ENCODE measurements around the gene CTSF. TPM values are rescaled to one million over a fixed set of nuclear protein-coding genes. Genes with fewer than 3 reads are reported as not detected.
"Not testable (repeated sequence)": the region's sequence is repeated elsewhere in the genome, so short reads cannot be mapped to it uniquely, and the experiment has no call there.

The CTSF gene
- total RNA-seq, 1 experiment from 2014 or later: 4.9 TPM

DNA sequence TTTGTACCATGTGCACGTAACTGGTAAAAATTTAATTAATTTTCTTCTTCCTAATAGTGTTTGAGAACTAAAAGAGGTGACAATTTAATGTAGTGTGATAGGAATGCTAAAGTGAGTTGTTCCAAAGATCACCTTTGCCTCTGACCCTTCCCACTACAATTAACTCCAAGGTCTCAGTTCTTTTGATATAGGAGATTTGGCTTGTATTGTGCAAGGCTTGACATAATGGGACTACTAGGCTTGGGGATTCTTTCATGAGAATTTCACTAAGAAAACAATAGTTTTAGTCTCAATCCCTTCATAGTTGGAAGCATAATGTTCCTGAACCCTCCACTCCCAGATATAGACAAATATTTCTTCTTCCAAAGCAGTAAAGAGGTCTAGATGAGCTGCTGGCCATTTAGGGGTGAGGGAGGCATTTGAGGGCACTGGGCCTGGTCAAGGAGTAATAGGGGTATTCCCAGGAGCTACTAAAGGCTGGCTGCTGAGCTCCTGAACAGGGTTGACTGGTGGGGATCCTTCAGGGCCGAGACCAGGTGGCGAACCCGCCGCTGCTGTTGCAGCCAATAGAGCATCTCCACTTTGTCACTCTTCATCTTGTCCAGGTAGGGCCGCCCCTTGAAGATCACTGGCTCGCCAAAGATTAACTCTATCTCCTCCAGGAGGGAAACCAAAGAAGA, 21.7 kb upstream of the CTSF start:
- Mint-ChIP-seq H3K4me1 (peaks cover 11% of the 10 kb centered on the region), H3K9me3 (peaks cover 37% of the 10 kb centered on the region), H3K4me3 (no peak overlapping the region), H3K27ac (no peak overlapping the region), H3K27me3 (ENCODE audit: low read depth) (peaks cover 57% of the 10 kb centered on the region), H3K36me3 (peaks cover 18% of the 10 kb centered on the region)
- TF ChIP-seq, protein P1, sequence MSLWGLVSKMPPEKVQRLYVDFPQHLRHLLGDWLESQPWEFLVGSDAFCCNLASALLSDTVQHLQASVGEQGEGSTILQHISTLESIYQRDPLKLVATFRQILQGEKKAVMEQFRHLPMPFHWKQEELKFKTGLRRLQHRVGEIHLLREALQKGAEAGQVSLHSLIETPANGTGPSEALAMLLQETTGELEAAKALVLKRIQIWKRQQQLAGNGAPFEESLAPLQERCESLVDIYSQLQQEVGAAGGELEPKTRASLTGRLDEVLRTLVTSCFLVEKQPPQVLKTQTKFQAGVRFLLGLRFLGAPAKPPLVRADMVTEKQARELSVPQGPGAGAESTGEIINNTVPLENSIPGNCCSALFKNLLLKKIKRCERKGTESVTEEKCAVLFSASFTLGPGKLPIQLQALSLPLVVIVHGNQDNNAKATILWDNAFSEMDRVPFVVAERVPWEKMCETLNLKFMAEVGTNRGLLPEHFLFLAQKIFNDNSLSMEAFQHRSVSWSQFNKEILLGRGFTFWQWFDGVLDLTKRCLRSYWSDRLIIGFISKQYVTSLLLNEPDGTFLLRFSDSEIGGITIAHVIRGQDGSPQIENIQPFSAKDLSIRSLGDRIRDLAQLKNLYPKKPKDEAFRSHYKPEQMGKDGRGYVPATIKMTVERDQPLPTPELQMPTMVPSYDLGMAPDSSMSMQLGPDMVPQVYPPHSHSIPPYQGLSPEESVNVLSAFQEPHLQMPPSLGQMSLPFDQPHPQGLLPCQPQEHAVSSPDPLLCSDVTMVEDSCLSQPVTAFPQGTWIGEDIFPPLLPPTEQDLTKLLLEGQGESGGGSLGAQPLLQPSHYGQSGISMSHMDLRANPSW (CRISPR knock-in tag; conservative IDR thresholded peaks at IDR 0.05; ENCODE audit: low read depth): no peak
- TF ChIP-seq ATF1 (CRISPR knock-in tag; IDR thresholded peaks at IDR 0.05): no peak
- POLR2A ChIA-PET: no interaction called here
- CTCF ChIA-PET: no interaction called here
- no peak for ATAC-seq
- no peak for DNase-seq (ENCODE audit: low spot score)

DNA sequence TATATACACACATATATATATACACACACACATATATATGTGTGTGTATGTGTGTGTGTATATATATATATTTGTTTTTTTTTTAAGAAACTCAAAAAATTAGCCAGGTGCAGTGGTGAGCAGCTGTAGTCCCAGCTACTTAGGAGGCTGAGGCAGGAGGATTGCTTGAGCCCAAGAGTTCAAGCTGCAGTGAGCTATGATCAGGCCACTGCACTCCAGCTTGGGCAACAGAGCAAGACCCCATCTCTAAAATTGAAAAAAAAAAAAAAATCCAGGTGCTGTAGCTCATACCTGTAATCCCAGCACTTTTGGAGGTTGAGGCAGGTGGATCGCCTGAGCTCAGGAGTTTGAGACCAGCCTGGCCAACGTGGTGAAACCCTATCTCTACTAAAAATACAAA, 20.9 kb upstream of the CTSF start:
- POLR2A ChIA-PET: interaction anchor here (0.6 kb wide), 1 partner anchor 658 kb away, joined by 6 read pairs; no protein-coding TSS in a partner anchor
- H3K9me3 Mint-ChIP-seq: peaks cover 40% of the 10 kb centered on the region
- peaks cover 57% of the 10 kb centered on the region for H3K27me3 Mint-ChIP-seq (ENCODE audit: low read depth)
- not testable (repeated sequence) for ATAC-seq; DNase-seq (ENCODE audit: low spot score); H3K4me3 Mint-ChIP-seq; H3K27ac Mint-ChIP-seq
- peaks cover 11% of the 10 kb centered on the region for H3K4me1 Mint-ChIP-seq
- CTCF ChIA-PET: interaction anchor here (1.0 kb wide), 1 partner anchor 10 kb away, joined by 3 read pairs; no protein-coding TSS in a partner anchor
- H3K36me3 Mint-ChIP-seq: peaks cover 18% of the 10 kb centered on the region

DNA sequence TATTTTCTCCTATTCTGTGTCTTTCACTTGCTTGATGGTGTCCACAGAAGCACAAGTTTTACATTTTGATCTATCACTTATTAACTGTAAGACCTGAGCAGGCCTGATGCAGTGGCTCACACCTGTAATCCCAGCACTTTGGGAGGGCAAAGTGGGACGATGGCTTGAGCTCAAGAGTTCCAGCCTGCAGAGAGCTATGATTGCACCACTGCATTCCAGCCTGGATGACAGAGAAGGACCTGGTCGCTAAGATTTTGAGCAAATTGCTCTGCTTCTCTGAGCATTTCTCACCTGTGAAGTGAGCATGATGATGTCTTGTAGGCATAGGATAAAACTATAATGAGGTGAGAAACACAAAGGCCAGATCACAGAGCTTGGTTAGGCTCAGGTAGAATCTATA, 17.7 kb upstream of the CTSF start:
- peaks cover 23% of the 10 kb centered on the region for H3K36me3 Mint-ChIP-seq
- ChIA-PET POLR2A (no interaction called here), CTCF (interaction anchor here (1.0 kb wide), 1 partner anchor 92 kb away, joined by 3 read pairs; no protein-coding TSS in a partner anchor)
- ATAC-seq (no peak), DNase-seq (ENCODE audit: low spot score) (no peak)
- H3K27ac Mint-ChIP-seq: no peak overlapping the region
- H3K4me1 Mint-ChIP-seq: peaks cover 3% of the 10 kb centered on the region; the same call in 1 of the 2 replicates
- no peak overlapping the region for H3K4me3 Mint-ChIP-seq
- H3K27me3 Mint-ChIP-seq (ENCODE audit: low read depth): peaks cover 34% of the 10 kb centered on the region
- TF ChIP-seq NFE2L1 (CRISPR knock-in tag; IDR thresholded peaks at IDR 0.05): no peak
- TF ChIP-seq, protein P2, sequence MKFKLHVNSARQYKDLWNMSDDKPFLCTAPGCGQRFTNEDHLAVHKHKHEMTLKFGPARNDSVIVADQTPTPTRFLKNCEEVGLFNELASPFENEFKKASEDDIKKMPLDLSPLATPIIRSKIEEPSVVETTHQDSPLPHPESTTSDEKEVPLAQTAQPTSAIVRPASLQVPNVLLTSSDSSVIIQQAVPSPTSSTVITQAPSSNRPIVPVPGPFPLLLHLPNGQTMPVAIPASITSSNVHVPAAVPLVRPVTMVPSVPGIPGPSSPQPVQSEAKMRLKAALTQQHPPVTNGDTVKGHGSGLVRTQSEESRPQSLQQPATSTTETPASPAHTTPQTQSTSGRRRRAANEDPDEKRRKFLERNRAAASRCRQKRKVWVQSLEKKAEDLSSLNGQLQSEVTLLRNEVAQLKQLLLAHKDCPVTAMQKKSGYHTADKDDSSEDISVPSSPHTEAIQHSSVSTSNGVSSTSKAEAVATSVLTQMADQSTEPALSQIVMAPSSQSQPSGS (CRISPR knock-in tag; IDR thresholded peaks at IDR 0.05; ENCODE audit: borderline replicate concordance, low read depth): no peak
- no peak for TF ChIP-seq PRRX2 (CRISPR knock-in tag; IDR thresholded peaks at IDR 0.05)
- TF ChIP-seq IRF2 (CRISPR knock-in tag; IDR thresholded peaks at IDR 0.05; ENCODE audit: borderline replicate concordance, low read depth): no peak
- TF ChIP-seq, protein P3, sequence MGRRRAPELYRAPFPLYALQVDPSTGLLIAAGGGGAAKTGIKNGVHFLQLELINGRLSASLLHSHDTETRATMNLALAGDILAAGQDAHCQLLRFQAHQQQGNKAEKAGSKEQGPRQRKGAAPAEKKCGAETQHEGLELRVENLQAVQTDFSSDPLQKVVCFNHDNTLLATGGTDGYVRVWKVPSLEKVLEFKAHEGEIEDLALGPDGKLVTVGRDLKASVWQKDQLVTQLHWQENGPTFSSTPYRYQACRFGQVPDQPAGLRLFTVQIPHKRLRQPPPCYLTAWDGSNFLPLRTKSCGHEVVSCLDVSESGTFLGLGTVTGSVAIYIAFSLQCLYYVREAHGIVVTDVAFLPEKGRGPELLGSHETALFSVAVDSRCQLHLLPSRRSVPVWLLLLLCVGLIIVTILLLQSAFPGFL (CRISPR knock-in tag; IDR thresholded peaks at IDR 0.05; ENCODE audit: borderline replicate concordance): no peak
- TF ChIP-seq, protein P4, sequence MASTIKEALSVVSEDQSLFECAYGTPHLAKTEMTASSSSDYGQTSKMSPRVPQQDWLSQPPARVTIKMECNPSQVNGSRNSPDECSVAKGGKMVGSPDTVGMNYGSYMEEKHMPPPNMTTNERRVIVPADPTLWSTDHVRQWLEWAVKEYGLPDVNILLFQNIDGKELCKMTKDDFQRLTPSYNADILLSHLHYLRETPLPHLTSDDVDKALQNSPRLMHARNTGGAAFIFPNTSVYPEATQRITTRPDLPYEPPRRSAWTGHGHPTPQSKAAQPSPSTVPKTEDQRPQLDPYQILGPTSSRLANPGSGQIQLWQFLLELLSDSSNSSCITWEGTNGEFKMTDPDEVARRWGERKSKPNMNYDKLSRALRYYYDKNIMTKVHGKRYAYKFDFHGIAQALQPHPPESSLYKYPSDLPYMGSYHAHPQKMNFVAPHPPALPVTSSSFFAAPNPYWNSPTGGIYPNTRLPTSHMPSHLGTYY (CRISPR knock-in tag; IDR thresholded peaks at IDR 0.05): no peak
- TF ChIP-seq RELA (CRISPR knock-in tag; IDR thresholded peaks at IDR 0.05; ENCODE audit: borderline replicate concordance): no peak
- TF ChIP-seq, protein P5, sequence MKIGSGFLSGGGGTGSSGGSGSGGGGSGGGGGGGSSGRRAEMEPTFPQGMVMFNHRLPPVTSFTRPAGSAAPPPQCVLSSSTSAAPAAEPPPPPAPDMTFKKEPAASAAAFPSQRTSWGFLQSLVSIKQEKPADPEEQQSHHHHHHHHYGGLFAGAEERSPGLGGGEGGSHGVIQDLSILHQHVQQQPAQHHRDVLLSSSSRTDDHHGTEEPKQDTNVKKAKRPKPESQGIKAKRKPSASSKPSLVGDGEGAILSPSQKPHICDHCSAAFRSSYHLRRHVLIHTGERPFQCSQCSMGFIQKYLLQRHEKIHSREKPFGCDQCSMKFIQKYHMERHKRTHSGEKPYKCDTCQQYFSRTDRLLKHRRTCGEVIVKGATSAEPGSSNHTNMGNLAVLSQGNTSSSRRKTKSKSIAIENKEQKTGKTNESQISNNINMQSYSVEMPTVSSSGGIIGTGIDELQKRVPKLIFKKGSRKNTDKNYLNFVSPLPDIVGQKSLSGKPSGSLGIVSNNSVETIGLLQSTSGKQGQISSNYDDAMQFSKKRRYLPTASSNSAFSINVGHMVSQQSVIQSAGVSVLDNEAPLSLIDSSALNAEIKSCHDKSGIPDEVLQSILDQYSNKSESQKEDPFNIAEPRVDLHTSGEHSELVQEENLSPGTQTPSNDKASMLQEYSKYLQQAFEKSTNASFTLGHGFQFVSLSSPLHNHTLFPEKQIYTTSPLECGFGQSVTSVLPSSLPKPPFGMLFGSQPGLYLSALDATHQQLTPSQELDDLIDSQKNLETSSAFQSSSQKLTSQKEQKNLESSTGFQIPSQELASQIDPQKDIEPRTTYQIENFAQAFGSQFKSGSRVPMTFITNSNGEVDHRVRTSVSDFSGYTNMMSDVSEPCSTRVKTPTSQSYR (CRISPR knock-in tag; IDR thresholded peaks at IDR 0.05): no peak
- no peak for TF ChIP-seq TCF7 (CRISPR knock-in tag; IDR thresholded peaks at IDR 0.05; ENCODE audit: low read depth)
- H3K9me3 Mint-ChIP-seq: peaks cover 42% of the 10 kb centered on the region

DNA sequence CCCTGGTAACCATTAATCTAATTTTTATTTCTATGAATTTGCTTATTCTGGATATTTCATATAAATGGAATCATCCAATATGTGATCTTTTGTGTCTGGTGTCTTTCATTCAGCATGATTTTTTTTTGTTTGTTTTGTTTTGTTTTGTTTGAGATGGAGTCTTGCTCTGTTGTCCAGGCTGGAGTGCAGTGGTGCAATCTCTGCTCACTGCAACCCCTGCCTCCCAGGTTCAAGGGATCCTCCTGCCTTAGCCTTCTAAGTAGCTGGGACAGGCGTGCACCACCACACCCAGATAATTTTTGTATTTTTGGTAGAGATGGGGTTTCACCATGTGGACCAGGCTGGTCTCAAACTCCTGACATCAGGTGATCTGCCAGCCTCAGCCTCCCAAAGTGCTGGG, 17.0 kb upstream of the CTSF start:
- H3K4me1 Mint-ChIP-seq; H3K27ac Mint-ChIP-seq; DNase-seq (ENCODE audit: low spot score); ATAC-seq; POLR2A ChIA-PET; H3K4me3 Mint-ChIP-seq: not testable (repeated sequence)
- Mint-ChIP-seq H3K9me3 (peaks cover 35% of the 10 kb centered on the region), H3K36me3 (peaks cover 20% of the 10 kb centered on the region), H3K27me3 (ENCODE audit: low read depth) (peaks cover 31% of the 10 kb centered on the region)
- CTCF ChIA-PET: interaction anchor here (1.0 kb wide), 1 partner anchor 93 kb away, joined by 3 read pairs; no protein-coding TSS in a partner anchor

DNA sequence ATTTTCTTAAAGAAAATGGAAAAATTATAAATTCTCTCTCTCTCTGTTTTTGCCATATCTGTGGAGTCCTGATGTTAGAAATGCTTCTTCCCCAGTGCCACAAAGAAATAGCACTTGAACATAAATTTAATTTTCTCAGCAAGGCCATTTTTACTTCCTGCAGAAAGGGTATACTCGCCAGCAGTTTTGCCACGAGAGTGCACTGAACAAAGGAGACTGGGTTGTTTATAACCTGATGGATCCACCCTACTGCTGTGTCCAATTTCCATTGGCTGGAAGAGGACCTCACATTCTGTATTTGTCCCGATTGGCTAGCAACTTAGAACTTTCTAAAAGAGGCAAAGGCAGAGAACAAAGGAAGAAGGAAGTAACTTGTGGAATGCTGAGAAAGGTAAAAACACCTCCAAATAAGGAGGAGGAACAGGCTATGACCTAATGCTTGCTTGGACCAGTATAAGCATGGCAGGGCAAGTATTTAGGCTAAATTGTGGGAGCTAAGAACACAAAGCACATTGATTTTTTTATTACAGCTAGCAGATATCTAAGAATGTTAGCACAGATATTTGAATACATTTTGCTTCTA, 14.2 kb upstream of the CTSF start:
- POLR2A ChIA-PET; DNase-seq (ENCODE audit: low spot score); ATAC-seq; H3K4me1 Mint-ChIP-seq; H3K4me3 Mint-ChIP-seq: not testable (repeated sequence)
- Mint-ChIP-seq H3K9me3 (peaks cover 30% of the 10 kb centered on the region), H3K36me3 (peaks cover 14% of the 10 kb centered on the region), H3K27me3 (ENCODE audit: low read depth) (peaks cover 42% of the 10 kb centered on the region), H3K27ac (peak overlapping the region; percentile 82; the same call in 1 of the 2 replicates)
- CTCF ChIA-PET: interaction anchor here (1.1 kb wide), 1 partner anchor 96 kb away, joined by 3 read pairs; no protein-coding TSS in a partner anchor

All from WTC11 (cell line).